ENCODE data around the gene KNCN.

The KNCN gene

DNA sequence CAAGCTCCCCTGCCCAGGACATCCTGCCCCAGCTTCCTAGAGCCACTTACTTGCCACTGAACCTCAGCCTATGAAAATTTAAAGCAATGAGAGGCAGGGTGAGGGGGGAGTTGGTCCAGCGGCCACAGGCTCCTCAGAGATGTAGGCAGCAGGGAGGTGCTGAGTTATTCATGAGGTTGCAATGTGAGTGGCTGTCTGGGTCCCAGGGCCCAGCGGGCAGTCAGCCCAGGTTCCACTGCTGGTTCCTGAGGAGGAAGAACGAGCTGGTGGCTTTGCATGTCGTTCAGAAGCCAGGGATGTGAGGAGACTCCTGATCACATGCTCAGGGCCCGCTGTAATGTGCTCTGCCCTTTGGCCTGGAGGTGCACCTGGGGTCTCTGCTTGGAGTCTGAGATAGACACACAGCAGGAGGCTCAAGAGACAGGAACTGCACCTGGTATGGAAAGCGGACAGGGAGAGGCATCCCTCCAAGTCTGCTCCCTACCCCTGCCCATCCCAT is at the start of gene KNCN:
Gene KNCN, minus strand, starts transcription at position 51 of the 499 bp plus-strand sequence. CDS start 432 bp downstream, outside the sequence.
- no peak for DNase-seq

DNA sequence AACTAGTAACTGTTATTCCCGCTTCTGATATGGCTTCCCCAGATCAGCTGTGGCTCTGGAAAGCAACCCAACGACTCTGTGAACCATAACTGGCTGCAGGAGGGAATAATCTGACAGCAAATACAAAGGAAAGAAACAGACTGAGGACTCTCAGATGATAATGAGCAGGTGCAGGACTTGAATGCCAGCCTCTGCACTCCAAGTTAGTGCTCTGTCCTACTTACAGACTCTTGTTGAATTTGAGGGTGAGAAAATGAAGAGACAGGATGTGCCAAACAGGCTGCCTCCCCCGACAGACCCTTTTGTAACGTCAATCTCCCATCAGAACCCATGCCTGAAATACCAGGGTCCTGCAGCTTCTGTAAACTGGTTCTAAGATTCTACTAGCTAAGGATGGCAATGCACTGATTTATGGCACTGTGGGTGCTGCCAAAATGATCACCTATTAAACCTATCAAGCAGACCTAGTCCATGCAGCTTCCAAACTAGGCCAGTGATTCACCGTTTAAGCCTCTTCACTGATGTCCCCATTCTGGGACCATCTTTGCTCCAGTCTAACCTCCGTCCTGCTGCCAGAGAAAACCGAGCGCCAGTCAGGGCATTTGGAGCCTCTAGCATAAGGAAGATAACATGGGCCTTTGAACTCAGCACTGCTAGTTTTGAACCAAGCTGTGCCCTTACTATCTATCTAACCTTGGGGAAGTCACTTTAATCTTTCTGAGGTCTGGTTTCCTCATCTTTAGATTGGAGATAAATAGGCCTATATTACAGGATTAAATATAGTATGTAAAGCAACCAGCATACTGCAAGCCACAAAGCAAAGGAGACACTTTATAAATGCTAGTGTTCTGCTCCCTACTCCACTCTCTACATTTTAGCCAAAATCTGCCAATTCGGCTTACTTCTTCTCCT is 47.9 kb upstream of the KNCN start:
- no peak for DNase-seq

DNA sequence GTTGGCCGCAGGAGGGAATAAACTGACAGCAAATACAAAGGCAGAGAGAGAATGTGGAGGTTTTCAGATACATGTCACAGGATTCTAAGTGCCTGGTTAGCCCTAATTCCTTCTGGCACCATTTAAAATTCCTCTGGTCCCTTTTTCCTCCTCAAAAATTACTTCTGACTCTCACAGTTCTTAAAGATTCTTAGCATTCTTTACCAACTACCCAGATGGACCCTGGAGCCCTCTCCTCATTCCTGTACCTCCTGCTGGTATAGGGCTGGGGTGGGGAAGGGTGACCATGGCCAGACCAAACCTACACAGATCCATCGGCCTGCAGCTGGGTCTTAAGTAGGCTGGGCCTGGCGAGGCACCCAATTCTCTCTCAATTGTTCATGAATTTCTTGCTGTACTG is 45.4 kb upstream of the KNCN start:
- DNase-seq = no peak

DNA sequence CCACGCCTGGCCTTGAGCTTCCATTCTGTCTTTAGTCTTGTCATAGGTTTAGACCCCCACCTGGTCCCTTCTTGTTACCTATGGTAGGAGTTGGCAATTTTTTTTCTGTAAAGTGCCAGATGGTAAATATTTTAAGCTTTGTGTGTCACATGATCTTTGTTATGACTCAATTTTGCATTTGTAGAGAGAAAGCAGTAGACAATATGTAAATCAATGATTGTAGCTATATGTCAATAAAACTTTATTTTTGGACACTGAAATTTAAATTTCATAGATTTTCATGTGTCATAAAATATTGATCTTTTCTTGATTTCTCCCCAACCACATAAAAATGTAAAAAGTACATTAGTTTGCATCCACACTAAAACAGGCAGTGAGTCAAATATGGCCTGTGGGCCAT is 44.6 kb upstream of the KNCN start:
- DNase-seq = no peak

DNA sequence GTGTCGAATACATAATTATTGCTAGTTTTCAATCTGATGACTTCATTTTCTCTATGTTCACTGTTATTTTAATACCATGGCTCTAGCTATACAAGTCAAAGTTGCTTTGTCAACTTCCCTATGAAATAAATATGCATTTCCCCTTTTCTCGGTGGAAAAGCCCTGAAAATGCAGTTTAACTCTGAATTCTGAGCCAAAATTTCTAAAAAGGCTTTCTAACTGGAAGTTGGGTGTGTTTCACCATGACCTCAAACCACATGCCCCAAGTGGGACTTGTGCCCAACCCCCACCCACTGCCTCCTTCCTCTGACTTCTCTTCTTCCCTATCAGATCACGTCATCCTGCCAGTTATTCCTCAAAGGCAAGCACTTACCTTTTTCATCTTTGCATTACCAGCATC is 43.7 kb upstream of the KNCN start:
- no peak for DNase-seq

DNA sequence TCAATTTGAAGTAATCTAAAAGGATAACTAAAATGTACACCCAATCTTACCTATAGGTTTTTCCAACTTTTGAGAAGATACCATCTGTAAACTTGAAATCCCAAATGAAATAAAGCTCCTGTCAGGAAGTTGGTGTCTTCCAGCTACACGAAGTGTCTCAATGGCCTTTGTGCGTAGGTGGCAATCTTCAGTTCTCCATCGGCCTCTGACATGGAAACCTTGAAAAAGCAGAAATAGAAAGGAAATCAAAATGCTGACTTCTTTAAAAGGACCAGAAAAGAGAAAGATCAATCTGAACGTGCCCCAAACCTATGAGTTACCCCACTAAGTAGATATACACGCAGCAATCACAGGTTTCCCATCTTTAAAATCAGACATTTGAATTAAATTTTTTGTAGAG is 42.6 kb upstream of the KNCN start:
- DNase-seq = no peak

DNA sequence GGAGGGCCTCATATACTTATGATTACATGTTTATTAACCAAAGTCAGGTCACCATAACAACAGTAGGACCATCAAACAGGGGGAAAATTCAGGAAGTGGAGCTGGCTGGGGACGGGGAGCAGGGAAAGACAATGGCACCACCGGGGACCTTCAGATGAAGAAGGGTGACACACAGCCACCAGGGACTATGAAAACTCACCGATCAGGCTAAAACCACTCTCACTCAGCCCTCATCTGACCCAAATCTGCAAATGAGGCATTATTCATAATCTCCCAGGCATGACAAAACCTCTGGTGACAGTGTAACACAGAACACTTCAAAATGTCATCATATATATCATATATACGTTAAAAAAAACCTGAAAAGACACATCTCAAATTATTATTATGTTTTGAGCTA is 41.4 kb upstream of the KNCN start:
- no peak for DNase-seq

DNA sequence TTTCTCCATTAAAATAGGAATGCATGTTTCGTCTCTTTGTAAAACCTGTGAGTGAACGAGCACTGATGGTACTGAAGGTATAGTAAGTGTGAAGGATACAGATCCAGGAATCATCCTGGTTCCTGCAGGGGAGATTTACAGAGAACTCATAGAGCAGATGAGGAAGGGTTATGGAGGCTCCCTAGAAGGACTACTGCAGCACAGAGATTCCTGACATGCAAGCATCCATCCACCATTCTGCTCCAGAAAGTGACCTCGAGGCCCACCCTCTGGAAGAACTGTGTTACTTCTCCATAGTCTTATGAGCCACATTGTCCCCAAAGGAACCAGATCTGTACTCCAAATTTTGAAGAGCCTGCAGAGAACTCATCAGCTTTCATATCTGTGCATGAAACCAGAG is 38.1 kb upstream of the KNCN start:
- DNase-seq = no peak

DNA sequence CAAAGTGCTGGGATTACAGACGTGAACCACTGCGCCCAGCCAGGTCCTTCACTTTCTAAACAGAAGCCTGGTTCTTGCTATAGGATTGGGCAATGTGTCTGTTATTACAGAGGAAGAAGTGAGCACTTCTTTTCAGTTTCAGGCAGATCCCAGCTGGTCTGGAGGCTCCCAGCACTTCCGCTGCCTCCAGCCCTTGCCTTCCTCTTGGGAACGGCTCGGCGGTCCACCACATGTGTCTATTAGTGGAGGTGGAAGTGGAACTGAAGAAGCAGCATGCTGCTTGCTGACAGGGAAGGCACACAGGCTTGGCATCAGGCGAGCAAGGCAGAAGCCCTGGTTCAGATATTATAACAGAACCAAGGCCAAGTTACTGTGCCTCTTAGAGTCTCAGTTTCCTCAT is 35.6 kb upstream of the KNCN start:
- DNase-seq = no peak

DNA sequence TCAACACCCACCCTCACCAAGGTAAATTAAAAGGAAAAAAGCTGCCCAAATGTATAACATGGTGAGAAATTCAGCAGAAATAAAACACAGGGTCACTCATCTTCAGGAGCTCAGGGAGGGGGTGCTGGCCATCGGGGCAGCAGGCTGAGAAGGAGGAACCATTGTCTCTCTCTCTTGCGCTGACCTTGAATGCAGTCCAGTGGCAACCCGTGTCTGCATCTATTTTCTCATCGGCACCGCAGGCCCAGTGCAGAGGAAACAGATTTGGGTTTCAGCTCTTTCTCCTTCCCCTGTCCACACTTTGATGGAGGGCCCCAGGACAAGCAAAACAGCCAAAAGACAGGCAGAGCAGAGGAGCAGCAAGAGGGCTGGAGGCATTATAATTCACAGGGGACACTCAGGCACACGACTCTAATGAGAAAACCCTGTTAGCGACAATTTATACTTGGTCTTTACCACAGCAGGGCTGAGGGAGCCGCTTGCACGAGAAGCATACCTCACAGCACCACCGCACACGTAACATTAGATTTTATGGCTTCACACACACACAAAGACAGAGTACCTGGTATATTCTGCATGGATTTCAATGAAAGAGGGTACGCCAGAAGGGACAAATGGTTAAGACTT is 34.0 kb upstream of the KNCN start:
- no peak for DNase-seq

DNA sequence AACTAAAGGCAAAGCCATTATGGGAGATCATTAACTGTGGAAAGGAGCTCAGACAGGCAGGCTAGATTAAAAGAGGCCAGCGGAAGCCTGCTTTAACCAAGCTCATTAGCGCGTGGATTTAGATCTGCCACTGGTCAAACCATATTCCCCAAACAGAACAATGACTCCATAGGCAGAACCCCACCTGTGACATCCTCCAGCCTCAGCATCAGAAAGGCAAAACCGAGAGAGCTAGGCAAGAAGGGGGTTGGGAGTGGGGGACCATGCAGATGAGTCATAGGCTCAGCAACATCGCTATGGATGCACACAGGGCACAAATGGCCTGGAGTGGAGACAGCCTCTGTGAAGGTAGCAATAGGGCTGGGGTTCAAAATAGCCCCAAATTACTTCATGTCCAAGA is 32.0 kb upstream of the KNCN start:
- DNase-seq = no peak

DNA sequence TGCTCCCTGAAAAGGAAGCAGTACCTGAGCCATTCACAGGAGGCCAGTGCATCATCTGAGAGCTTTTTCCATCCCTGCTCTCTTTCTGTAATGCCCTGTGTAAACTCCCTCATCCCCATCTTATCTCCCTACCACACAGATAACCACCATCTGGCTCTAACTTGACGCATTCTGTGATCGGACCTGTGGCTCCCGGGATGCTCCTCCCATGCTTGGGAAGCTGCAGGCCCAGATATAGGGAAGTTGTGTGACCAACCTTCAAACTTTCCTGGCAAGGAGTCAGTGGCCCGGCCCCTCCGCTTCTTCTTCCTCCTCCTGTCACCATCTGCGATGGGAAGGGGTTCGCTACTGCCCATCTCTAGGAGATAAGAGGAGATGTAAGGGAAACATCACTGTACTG is 31.5 kb upstream of the KNCN start:
- no peak for DNase-seq

DNA sequence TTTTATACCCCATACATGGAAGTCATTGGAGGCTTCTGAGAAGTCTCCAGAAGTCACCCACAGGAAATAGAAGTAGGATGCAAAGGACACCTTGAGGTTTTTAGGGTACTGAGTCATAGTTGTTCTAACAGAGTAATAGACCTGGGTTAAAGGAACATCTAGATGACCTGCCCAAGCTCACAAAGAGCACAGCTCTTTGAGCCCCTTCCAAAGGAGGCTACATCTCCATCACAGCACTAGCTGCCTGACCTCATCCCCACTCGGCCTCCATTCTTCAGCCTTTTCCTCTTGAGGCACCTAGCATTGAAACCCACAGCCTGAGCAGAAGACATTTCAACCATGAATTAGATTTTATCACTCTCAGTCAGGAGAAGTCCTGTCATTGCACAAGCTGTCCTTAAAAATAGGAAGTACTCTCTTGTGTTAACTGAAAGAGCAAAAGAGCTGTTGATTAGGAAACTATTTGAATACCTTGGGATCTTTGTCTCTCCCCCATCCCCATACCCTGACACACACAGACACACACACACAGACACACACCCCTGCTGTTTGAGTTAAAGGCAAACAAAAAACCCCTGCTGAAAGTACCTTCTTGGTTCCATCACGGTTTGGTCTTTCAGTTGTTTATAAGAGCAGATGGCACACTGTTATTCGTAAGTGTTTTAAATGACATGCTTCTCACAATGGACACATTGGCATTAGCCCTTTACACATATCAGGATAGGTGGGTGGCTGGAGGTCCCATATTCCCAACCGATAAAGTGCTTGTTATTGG is 30.4 kb upstream of the KNCN start:
- DNase-seq = no peak

DNA sequence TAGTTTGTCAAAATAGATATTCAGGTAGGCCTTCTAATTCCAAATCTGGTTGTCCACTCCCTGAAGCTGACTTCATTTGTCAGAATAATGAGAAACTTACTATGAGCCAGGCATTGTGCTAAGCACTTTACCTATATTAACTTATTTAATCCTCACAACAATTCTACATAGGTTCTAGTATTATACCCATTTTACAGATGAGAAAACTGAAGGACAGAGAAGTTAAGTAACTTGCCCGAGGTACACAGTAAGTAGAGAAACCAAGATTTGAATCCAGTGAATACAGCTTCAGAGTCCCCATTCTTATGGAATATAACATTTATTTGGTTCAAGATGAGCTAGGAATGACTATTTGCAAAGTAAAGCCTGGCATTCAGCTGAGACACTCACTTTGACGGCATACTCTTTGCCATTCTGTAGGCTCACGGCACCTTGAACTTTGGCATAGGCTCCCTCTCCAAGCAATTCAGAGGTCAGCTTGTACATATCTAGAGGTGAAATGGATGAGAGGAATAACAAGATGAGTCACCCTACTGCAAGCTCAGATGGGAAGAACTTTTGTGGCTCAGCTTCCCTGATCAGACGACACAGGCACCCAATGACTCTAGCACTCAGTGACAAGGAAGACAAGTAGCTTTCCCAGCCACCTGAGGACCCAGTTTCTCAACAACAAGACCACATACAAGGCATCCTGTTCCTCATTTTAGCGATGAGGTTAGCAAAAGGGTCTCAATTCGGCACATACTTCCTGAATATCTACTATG is 28.9 kb upstream of the KNCN start:
- DNase-seq = no peak

DNA sequence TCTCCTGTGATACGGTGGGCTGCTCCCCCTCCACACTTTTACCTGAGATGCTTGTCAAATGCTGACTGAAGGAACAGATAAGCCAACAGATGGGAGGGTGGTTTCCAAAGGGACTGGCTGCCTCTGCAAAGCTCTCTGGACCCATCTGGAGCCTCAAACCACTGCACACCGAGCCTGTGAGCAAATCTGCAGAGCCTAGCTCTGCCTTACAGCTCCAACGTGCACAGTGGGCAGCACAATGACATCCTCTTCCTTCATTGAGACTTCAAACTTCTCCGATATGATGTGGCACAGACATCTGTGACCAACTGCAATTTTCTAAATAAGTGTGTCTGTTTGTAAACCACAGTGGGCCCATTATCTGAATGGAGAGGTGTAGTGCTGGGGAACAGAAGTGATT is 26.2 kb upstream of the KNCN start:
- DNase-seq = no peak

DNA sequence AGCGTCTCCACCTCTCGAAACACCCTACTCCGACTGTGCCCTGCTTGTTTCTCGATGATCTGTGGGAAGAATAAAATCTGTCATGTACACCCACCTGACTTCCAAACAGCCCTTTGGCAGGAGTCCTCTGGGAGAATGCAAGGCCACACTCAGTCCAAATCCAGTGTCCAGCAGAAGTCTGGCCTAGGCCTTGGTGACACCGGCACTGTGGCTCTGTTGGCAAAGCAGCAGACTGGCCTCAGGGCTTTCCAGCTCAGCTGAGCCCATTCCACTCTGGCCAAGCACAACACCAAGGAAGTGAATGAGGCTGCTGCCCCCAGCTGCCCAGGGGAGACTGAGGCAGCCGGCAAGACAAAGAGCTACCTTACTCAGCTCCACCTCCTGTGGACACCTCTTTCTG is 25.1 kb upstream of the KNCN start:
- no peak for DNase-seq

DNA sequence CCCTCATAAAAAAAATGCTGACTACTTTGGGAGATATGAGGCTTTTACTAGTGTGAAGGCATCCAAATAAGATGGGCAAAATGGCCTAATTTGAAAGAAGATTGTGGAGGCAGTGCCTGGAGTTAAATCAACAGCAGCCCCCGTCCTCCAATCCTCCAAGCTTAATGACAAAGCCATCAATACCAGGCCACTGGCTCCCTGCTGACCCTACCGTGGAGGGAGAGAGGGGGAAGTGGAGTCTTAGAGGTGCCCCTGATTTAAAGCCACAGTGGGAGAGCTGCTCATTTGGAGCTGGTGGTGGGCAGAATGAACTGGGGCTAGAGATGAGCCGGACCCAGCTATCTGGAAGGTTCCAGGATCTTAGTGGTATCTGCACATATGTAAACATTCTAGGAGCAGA is 24.3 kb upstream of the KNCN start:
- DNase-seq = no peak

DNA sequence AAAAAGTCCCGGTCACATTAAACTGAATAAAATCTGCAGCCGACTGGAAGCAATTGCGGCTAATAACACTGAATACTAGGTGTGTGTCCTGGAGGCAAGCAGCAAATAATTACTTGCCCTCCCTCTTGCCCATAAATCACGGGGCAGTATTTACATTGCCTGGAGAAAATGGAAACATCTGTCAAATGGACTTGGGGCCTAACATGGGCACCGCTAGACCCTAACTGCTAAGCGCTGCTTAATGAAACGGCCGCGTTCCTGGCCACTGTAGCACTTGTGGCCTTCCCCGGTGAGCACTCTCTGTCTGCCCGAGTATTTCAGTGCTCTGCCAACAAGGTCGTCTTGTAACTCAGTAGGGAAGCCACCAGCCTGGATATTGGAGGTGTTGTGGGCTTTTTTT is 23.9 kb upstream of the KNCN start:
- DNase-seq = no peak

DNA sequence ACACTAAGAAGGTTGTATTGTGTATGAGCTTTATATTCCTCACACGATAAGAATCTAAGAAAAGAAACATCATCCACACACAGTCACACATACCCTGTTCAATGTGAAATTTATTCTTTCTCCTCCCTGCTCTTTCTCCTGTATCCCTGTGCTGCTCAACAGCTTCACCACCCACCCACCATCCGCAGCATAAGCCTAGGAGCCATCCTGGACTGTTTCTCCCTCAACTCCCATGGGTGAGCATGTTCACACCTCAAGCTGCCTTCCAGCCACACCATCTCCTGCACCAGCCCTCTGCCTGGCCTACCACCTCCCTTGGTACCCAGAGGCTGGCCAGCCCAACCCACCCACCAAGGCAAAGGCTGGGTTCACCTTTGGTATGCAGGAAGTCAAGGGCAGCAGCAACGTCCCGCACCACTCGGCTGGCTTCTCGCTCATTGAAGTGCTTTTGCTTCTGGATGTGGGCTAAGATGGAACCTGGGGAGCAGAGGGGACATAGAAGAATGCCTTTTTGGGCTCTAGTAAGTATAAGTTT is 20.3 kb upstream of the KNCN start:
- no peak for DNase-seq

DNA sequence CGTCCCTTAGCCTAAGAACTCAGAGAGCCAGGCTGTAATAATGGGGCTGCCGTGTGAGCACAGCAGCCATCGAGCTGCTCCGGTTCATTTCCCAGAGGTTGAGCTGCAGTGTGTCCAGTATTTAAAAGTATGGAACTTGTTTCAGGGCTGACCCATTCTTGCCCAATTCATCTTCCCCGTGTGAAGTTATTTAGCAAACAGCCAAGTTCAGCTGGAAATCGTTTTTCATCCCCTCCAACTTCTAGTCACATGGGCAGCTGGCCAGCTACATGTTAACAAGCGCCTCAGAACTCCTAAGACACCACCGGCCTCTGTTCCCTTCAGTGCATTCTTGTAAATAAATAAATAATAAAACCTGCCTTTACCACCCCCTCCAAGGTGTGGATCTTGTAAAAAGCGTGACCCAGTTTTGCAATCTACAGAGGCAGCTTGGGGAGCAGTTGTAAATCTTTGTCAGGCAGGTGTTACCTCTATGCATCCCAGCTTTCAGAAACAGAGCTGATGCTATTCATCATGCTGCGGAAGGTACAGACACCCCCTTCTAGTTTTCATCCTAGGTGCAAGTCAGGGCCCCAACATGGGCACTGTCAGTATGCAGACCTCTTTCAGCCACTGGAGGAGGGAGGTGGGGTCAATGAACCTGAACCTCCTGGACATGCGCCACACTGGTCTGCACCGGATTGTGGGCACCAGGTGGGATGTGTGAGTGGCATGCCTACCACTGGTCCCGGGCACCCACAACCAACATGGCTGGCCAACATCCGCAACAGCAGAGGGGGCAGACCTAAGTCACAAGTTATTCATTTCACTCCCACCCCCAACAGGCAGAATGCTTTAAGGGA is 18.7 kb upstream of the KNCN start:
- DNase-seq = no peak

DNA sequence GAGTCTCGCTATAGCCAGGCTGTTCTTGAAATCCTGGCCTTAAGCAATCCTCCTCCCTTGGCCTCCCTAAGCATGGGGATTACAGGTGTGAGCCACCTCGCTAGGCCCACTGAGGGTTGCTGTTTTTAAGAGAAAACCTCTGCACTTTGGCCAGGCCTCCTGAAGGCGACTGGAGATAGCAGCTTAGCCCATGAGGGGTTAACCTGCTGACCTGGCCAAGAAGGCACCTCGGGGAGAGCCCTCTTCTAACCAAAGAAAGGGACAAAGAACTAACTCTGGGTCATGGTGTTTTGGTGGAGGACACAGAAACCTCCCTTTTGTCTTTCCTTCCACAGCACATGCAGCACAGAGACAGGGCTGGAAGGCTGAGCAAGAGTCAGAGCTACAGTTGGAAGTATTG is 17.7 kb upstream of the KNCN start:
- DNase-seq = no peak

DNA sequence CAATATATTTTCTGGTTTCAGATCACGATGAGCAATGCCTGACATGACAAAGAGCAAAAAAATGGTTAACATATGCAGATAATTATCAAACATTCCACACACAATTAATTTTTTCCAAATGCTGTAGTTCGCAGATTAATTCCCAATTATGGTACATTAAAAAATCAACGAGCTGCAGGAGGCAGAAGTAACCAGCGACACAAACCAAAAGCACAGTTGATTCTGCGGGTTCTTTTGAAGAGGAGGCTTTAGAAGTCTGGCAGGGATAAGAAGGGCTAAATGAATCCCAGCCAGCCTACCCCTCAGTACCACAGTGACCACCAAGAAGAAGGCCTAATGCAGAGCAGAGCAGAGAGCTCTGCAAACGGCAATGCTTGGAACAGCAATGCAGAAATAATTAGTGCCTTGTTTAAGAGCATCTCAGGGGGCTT is 17.0 kb upstream of the KNCN start:
- no peak for DNase-seq

Data from NCI-H2029 (cell line).